Upper lobe of left lung (tissue), 6 donors: ENCODE measurements around the gene CHKA. TPM values are rescaled to one million over a fixed set of nuclear protein-coding genes. Genes with fewer than 3 reads are reported as not detected.
A peak's percentile ranks its signal among the peaks of the same experiment; 100 is the strongest.

Experiments used
- ATAC-seq, 2 donors: fragments of 200-7000 bp; cut with Tn5 transposase; one replicate each; pipeline ENCODE4 v1.9.1; 2022; ENCODE audit warnings: mild to moderate bottlenecking in 2 of 2, moderate library complexity in 2 of 2; ENCODE audit not compliant: low FRiP score in 2 of 2
- DNase-seq, 2 donors: peaks; one replicate each; pipeline ENCODE4 v3.0.0-alpha.2; 2019 to 2020
- H3K27ac ChIP-seq, 4 donors: fragments of 200-600 bp; sonication (generic); one replicate each; pipeline ENCODE4 v1.5.1; 2016 to 2019
- H3K27me3 ChIP-seq, 4 donors: fragments of 200-600 bp; sonication (generic); one replicate each; pipeline ENCODE4 v1.5.1; 2017 to 2019
- H3K36me3 ChIP-seq, 4 donors: fragments of 200-600 bp; sonication (generic); one replicate each; pipeline ENCODE4 v1.5.1; 2016 to 2019
- H3K4me1 ChIP-seq, 4 donors: fragments of 200-600 bp; sonication (generic); one replicate each; pipeline ENCODE4 v1.5.1; 2018 to 2019
- H3K4me3 ChIP-seq, 4 donors: fragments of 200-600 bp; sonication (generic); one replicate each; pipeline ENCODE4 v1.5.1; 2017 to 2019; ENCODE audit warnings: mild to moderate bottlenecking in 2 of 4, moderate library complexity in 1 of 4
- H3K9me3 ChIP-seq, 4 donors: fragments of 200-600 bp; sonication (generic); one replicate each; pipeline ENCODE4 v1.5.1; 2018 to 2019
- CTCF ChIP-seq, 6 experiments: fragments of 450-650 bp in 4 of 6; fragments of 200-600 bp in 2 of 6; sonication (generic) in 2 of 6; IDR thresholded peaks; one replicate each; pipeline ENCODE4 v1.5.1; 2016 to 2019; ENCODE audit warnings: antibody characterized with exemption in 6 of 6
- EP300 ChIP-seq, 4 donors: sonication (generic); formaldehyde crosslinking; IDR thresholded peaks; one replicate each; pipeline ENCODE4 v1.5.1; 2017; ENCODE audit warnings: antibody characterized with exemption in 4 of 4, control low read depth in 2 of 4
- POLR2A ChIP-seq, 4 donors: fragments of 450-650 bp; IDR thresholded peaks; one replicate each; pipeline ENCODE4 v1.5.1; 2016 to 2017; ENCODE audit warnings: antibody characterized with exemption in 4 of 4, mild to moderate bottlenecking in 2 of 4
- POLR2AphosphoS5 ChIP-seq, 2 donors: sonication (generic); formaldehyde crosslinking; IDR thresholded peaks; one replicate each; pipeline ENCODE4 v1.5.1; 2017; ENCODE audit warnings: antibody characterized with exemption in 2 of 2
- WGBS, 2 donors: methylation state at CpG; one replicate each; pipeline ENCODE4 v1.1.5; 2017 to 2018; 5-methylcytosine and 5-hydroxymethylcytosine counted together
- total RNA-seq, 6 donors: library from RNA; depleted of rRNA in 4 of 6; stranded (reverse); fragments of >200 nt in 4 of 6; gene quantifications; one replicate each; pipeline versions ENCODE4 v1.1.0 to v1.2.1, GENCODE V29; 2016 to 2021
- donor health status: DM: no; HTN: no; CAD: no; lungs with moderate emphysema.
- donor health status: DM: no; HTN: yes; CAD: no; lungs with severe emphysema.

Gene CHKA
- total RNA-seq, 6 donors from 2014 or later: 34.5 to 128 (median 59.1) TPM

GRCh38 chr11:68035266-68035876, 85.8 kb downstream of the CHKA start:
- no peak for DNase-seq
- H3K4me3 ChIP-seq: no peak overlapping the region
- H3K4me1 ChIP-seq: peaks cover 40 to 80% (median 55%) of the 10 kb centered on the region in 4 donors
- no peak for TF ChIP-seq CTCF (IDR thresholded peaks at IDR 0.05)
- TF ChIP-seq POLR2A (IDR thresholded peaks at IDR 0.05): no peak
- TF ChIP-seq EP300 (IDR thresholded peaks at IDR 0.05): no peak
- no peak for TF ChIP-seq POLR2AphosphoS5 (IDR thresholded peaks at IDR 0.05)
- H3K9me3 ChIP-seq: no peaks in the 10 kb centered on the region
- no peaks in the 10 kb centered on the region for H3K27me3 ChIP-seq
- peaks cover 0 to 22% (median 9%) of the 10 kb centered on the region in 4 donors for H3K36me3 ChIP-seq
- ATAC-seq: no peak
- WGBS, 2 donors: 93 to 97% methylated on average over 13 of the region's 13 CpGs
- peak overlapping the region; percentile 46 to 98 (median 91) for H3K27ac ChIP-seq

GRCh38 chr11:68033708-68034045, 87.5 kb downstream of the CHKA start:
- Histone ChIP-seq H3K4me1 (peaks cover 42 to 76% (median 50%) of the 10 kb centered on the region in 4 donors), H3K27ac (peak overlapping the region in 3 of 4 donors; percentile 30 to 58 (median 42)), H3K9me3 (no peaks in the 10 kb centered on the region), H3K27me3 (no peaks in the 10 kb centered on the region), H3K36me3 (peaks cover 0 to 22% (median 9%) of the 10 kb centered on the region in 4 donors), H3K4me3 (no peak overlapping the region)
- 80 to 91% methylated on average over 12 of the region's 12 CpGs for WGBS, 2 donors
- ATAC-seq (no peak), DNase-seq (peak; percentile 52 to 76)
- TF ChIP-seq POLR2A (IDR thresholded peaks at IDR 0.05) (no peak), EP300 (IDR thresholded peaks at IDR 0.05) (no peak), CTCF (IDR thresholded peaks at IDR 0.05) (no peak), POLR2AphosphoS5 (IDR thresholded peaks at IDR 0.05) (no peak)

- ATAC-seq: no peak
- WGBS, 2 donors: 86 to 93% methylated on average over 7 to 28 of the region's 29 CpGs
- Histone ChIP-seq H3K9me3 (no peaks in the 10 kb centered on the region), H3K4me1 (peaks cover 37 to 71% (median 45%) of the 10 kb centered on the region in 4 donors), H3K27me3 (no peaks in the 10 kb centered on the region), H3K36me3 (peaks cover 0 to 22% (median 10%) of the 10 kb centered on the region in 4 donors), H3K27ac (peak overlapping the region in 3 of 4 donors; percentile 30 to 58 (median 42)), H3K4me3 (no peak overlapping the region)
- no peak for TF ChIP-seq EP300 (IDR thresholded peaks at IDR 0.05)
- TF ChIP-seq CTCF (IDR thresholded peaks at IDR 0.05): no peak
- TF ChIP-seq POLR2A (IDR thresholded peaks at IDR 0.05): no peak
- no peak for TF ChIP-seq POLR2AphosphoS5 (IDR thresholded peaks at IDR 0.05)
- DNase-seq: peak in 1 of 2 donors; percentile 78
Observed at GRCh38 chr11:68032997-68033707, 88.0 kb downstream of the CHKA start.

- WGBS, 2 donors: 89% methylated on average over 7 to 8 of the region's 9 CpGs
- TF ChIP-seq CTCF (IDR thresholded peaks at IDR 0.05) (no peak), POLR2AphosphoS5 (IDR thresholded peaks at IDR 0.05) (no peak)
- peaks cover 0 to 34% (median 18%) of the 10 kb centered on the region in 4 donors for H3K36me3 ChIP-seq
- peak overlapping the region in 2 of 4 donors; percentile 1 to 4 for H3K27ac ChIP-seq
- ATAC-seq (no peak), DNase-seq (peak in 1 of 2 donors; percentile 61)
- peaks cover 25 to 59% (median 34%) of the 10 kb centered on the region in 4 donors for H3K4me1 ChIP-seq
- no peaks in the 10 kb centered on the region for H3K9me3 ChIP-seq
- H3K27me3 ChIP-seq: no peaks in the 10 kb centered on the region
- no peak overlapping the region for H3K4me3 ChIP-seq
Observed at GRCh38 chr11:68032003-68032402, 89.2 kb downstream of the CHKA start.
